Measurements from ENCODE around the gene NANOS3. TPM values are rescaled to one million over a fixed set of nuclear protein-coding genes. Genes with fewer than 3 reads are reported as not detected.

Gene NANOS3
- total RNA-seq, 1 experiment from 2014 or later = 1.1 TPM

- peaks cover 7% of the 10 kb centered on the region for H3K27me3 Mint-ChIP-seq (ENCODE audit: low read depth)
- CTCF ChIA-PET = interaction anchor here (0.6 to 3.4 kb wide), 6 partner anchors 10 to 174 kb away, joined by 3 to 20 read pairs (median 10); partner anchors contain the start of gene IL27RA
Measured at GRCh38 chr19:13883516-13884064, 6.7 kb downstream of the NANOS3 start.

More at GRCh38 chr19:13883516-13884064, 6.7 kb downstream of the NANOS3 start:
- Mint-ChIP-seq H3K9me3 (no peaks in the 10 kb centered on the region), H3K4me3 (no peak overlapping the region), H3K36me3 (no peaks in the 10 kb centered on the region), H3K27ac (no peak overlapping the region), H3K4me1 (peaks cover 26% of the 10 kb centered on the region)
- peak; percentile 43 for DNase-seq (ENCODE audit: low spot score)
- no peak for TF ChIP-seq ZMAT4 (CRISPR knock-in tag; IDR thresholded peaks at IDR 0.05)
- TF ChIP-seq SOX15 (CRISPR knock-in tag; IDR thresholded peaks at IDR 0.05) = no peak
- no peak for TF ChIP-seq AFF4 (CRISPR knock-in tag; IDR thresholded peaks at IDR 0.05; ENCODE audit: borderline replicate concordance)
- no peak for TF ChIP-seq PREB (CRISPR knock-in tag; IDR thresholded peaks at IDR 0.05; ENCODE audit: borderline replicate concordance)
- TF ChIP-seq ELF4 (CRISPR knock-in tag; IDR thresholded peaks at IDR 0.05; ENCODE audit: low read depth) = no peak
- TF ChIP-seq ZSCAN18 (CRISPR knock-in tag; IDR thresholded peaks at IDR 0.05) = no peak
- no peak for TF ChIP-seq CREB1 (CRISPR knock-in tag; IDR thresholded peaks at IDR 0.05)
- no peak for TF ChIP-seq HMGXB4 (CRISPR knock-in tag; IDR thresholded peaks at IDR 0.05)
- TF ChIP-seq NR2C2 (CRISPR knock-in tag; IDR thresholded peaks at IDR 0.05) = no peak
- TF ChIP-seq IRF2 (CRISPR knock-in tag; IDR thresholded peaks at IDR 0.05; ENCODE audit: borderline replicate concordance, low read depth) = no peak
- no peak for TF ChIP-seq JUN (CRISPR knock-in tag; IDR thresholded peaks at IDR 0.05)
- TF ChIP-seq ZNF121 (CRISPR knock-in tag; IDR thresholded peaks at IDR 0.05) = no peak
- TF ChIP-seq CREM (CRISPR knock-in tag; IDR thresholded peaks at IDR 0.05) = no peak
- no peak for TF ChIP-seq PRDM15 (CRISPR knock-in tag; IDR thresholded peaks at IDR 0.05)
- ATAC-seq = no peak
- POLR2A ChIA-PET = no interaction called here

Measured in WTC11 (cell line).